K562 (cell line): ENCODE results near the gene LACTBL1. TPM values are rescaled to one million over a fixed set of nuclear protein-coding genes. Genes with fewer than 3 reads are reported as not detected.

Source experiments
- ATAC-seq: fragments of 200-7000 bp; cut with Tn5 transposase; 3 replicates; pipeline ENCODE4 v1.9.1; 2020; ENCODE audit warnings: moderate library complexity
- BruUV-seq: library from RNA; stranded (reverse); fragments of 400-500 nt; replicated peaks from 2 replicates; lab custom pipeline; 2021; lab: Mats Ljungman, UMichigan
- CTCF ChIA-PET: fragments of 300-600 bp; formaldehyde crosslinking; extraction: SDS; loops from one replicate; lab custom pipeline; 2021; ENCODE audit warnings: low intra/inter-chr PET ratio; lab: Yijun Ruan, JAX
- POLR2A ChIA-PET: fragments of 300-600, 350-650 bp; sonication (Branson Sonifier 250); formaldehyde crosslinking; extraction: SDS; loops from one replicate; lab custom pipeline; 2021; ENCODE audit warnings: antibody characterized with exemption, inconsistent platforms; lab: Yijun Ruan, JAX
- DNase-seq, 4 experiments: peaks; one replicate each; pipeline versions ENCODE4 v3.0.0 to v3.0.0-alpha.2; 2011 to 2018; ENCODE audit warnings: low spot score in 3 of 4, mixed read lengths in 3 of 4; ENCODE audit errors: extremely low read depth in 1 of 4
- FAIRE-seq: peaks from 2 replicates; lab custom pipeline; 2011; peaks lifted over from hg19 to GRCh38; lab: Jason Lieb, UNC
- H2AFZ ChIP-seq: 2 replicates; pipeline ENCODE4 v1.6.0; 2011; ENCODE audit warnings: low read depth, low read length, control low read depth, inconsistent platforms
- H3K27ac ChIP-seq: fragments of 200-600 bp; 3 replicates; pipeline ENCODE4 v1.8.0; 2011; ENCODE audit warnings: low read depth, mild to moderate bottlenecking, control low read depth, inconsistent platforms, low read length, moderate library complexity, mixed read lengths; ENCODE audit errors: extremely low read depth
- H3K27me3 ChIP-seq, 2 experiments: fragments of 300-600 bp in 1 of 2; 2 replicates in 1 of 2; 3 replicates in 1 of 2; pipeline versions ENCODE4 v1.6.0 to v1.8.0; 2011; ENCODE audit warnings: inconsistent platforms in 2 of 2, low read length in 2 of 2, mild to moderate bottlenecking in 1 of 2, mixed read lengths in 1 of 2, moderate library complexity in 1 of 2; ENCODE audit not compliant: control insufficient read depth in 2 of 2, insufficient read depth in 2 of 2
- H3K36me3 ChIP-seq: fragments of 300-600 bp; 3 replicates; pipeline ENCODE4 v1.8.0; 2011; ENCODE audit warnings: mild to moderate bottlenecking, low read length, inconsistent platforms; ENCODE audit not compliant: control insufficient read depth, insufficient read depth
- H3K4me1 ChIP-seq, 2 experiments: fragments of 200-600 bp in 1 of 2; replicated peaks in 1 of 2; 2 replicates in 1 of 2; 3 replicates in 1 of 2; pipeline versions ENCODE4 v1.5.1 to v1.8.0; 2011; ENCODE audit warnings: inconsistent platforms in 2 of 2, low read length in 2 of 2, mild to moderate bottlenecking in 1 of 2, mixed read lengths in 1 of 2, moderate library complexity in 1 of 2; ENCODE audit not compliant: control insufficient read depth in 2 of 2, insufficient read depth in 2 of 2
- H3K4me2 ChIP-seq: 2 replicates; pipeline ENCODE4 v1.6.1; 2011; ENCODE audit warnings: low read length, control low read depth, inconsistent platforms, mixed read lengths; ENCODE audit not compliant: insufficient read depth
- H3K4me3 ChIP-seq: fragments of 200-600 bp; sonication (generic), shearing (Covaris generic); 2 replicates; pipeline ENCODE4 v1.5.1; 2016; ENCODE audit warnings: control low read depth, inconsistent platforms
- H3K79me2 ChIP-seq: fragments of 200-600 bp; 3 replicates; pipeline ENCODE4 v1.8.0; 2011; ENCODE audit warnings: low read length, inconsistent platforms; ENCODE audit not compliant: control insufficient read depth, insufficient read depth
- H3K9ac ChIP-seq, 2 experiments: 2 replicates each; pipeline versions ENCODE4 v1.6.0 to v1.6.1; 2011; ENCODE audit warnings: low read depth in 2 of 2, low read length in 2 of 2, control low read depth in 1 of 2, inconsistent platforms in 1 of 2, mild to moderate bottlenecking in 1 of 2, mixed read lengths in 1 of 2; ENCODE audit not compliant: insufficient read depth in 1 of 2
- H3K9me1 ChIP-seq: one replicate; pipeline ENCODE4 v1.6.0; 2011; ENCODE audit warnings: inconsistent platforms, mild to moderate bottlenecking, low read length, moderate library complexity; ENCODE audit not compliant: control insufficient read depth, insufficient read depth
- H3K9me3 ChIP-seq: replicated peaks from 2 replicates; pipeline ENCODE4 v1.5.1; 2011; ENCODE audit warnings: low read depth, low read length, inconsistent platforms; ENCODE audit not compliant: control insufficient read depth, insufficient read depth
- H4K20me1 ChIP-seq: replicated peaks from 2 replicates; pipeline ENCODE4 v1.6.1; 2011; ENCODE audit warnings: low read length, inconsistent platforms, mixed read lengths; ENCODE audit not compliant: control insufficient read depth, insufficient read depth
- ATF3 ChIP-seq, 2 experiments: fragments of 450-650 bp in 1 of 2; sonication (generic) in 1 of 2; formaldehyde crosslinking in 1 of 2; IDR thresholded peaks in 1 of 2; conservative IDR thresholded peaks in 1 of 2; 2 replicates each; pipeline versions ENCODE4 v1.6.1 to v1.8.1; 2016 to 2023; ENCODE audit warnings: mild to moderate bottlenecking in 2 of 2, moderate library complexity in 2 of 2, inconsistent platforms in 1 of 2, missing genetic modification reagents in 1 of 2
- BRCA1 ChIP-seq, 2 experiments: fragments of 450-650 bp in 1 of 2; sonication (generic) in 1 of 2; formaldehyde crosslinking in 1 of 2; IDR thresholded peaks; 2 replicates each; pipeline versions ENCODE4 v1.5.0 to v1.6.1; 2017 to 2020; ENCODE audit warnings: mild to moderate bottlenecking in 1 of 2, missing genetic modification reagents in 1 of 2
- MCM5 ChIP-seq: fragments of 450-650 bp; IDR thresholded peaks from 2 replicates; pipeline ENCODE4 v1.6.1; 2016; ENCODE audit warnings: low read depth
- SIN3A ChIP-seq, 2 experiments: fragments of 150-350 bp in 1 of 2; IDR thresholded peaks; 2 replicates each; pipeline ENCODE4 v1.6.1; 2011 to 2016; ENCODE audit warnings: borderline replicate concordance in 2 of 2, low read depth in 2 of 2, low read length in 2 of 2, mild to moderate bottlenecking in 2 of 2, moderate library complexity in 2 of 2; ENCODE audit not compliant: control insufficient read depth in 1 of 2
- XRCC3 ChIP-seq: fragments of 450-650 bp; IDR thresholded peaks from 2 replicates; pipeline ENCODE4 v1.6.1; 2017; ENCODE audit warnings: mild to moderate bottlenecking, moderate library complexity
- WGBS: fragments of 100-300 bp; shearing (Covaris generic); methylation state at CpG from one replicate; pipeline ENCODE4 v1.1.6; 2016; ENCODE audit warnings: low coverage, mixed read lengths; ENCODE audit not compliant: insufficient coverage; ENCODE audit errors: missing lambda C conversion rate; 5-methylcytosine and 5-hydroxymethylcytosine counted together
- in situ Hi-C: fragments of 300-500 bp; cut with MboI; formaldehyde crosslinking; loops from 4 replicates; pipeline ENCODE4 v1.15.0; 2018; ENCODE audit warnings: inconsistent platforms, mixed read lengths
- intact Hi-C: fragments of 100-400 bp; cut with micrococcal nuclease; formaldehyde crosslinking; loops from 2 replicates; pipeline ENCODE4 v1.14.2; 2022
- polyA plus RNA-seq, 8 experiments: library from polyadenylated mRNA; depleted of rRNA in 4 of 8; stranded (reverse) in 5 of 8; unstranded in 3 of 8; fragments of >200 nt; fragmentation: Nextera tagmentation in 2 of 8; fragmentation: Illumina TruSeq in 1 of 8; extraction: Ambion mirVana in 2 of 8; extraction: Trizol in 1 of 8; gene quantifications; 2 replicates each; pipeline versions ENCODE4 v1.2.1 to v1.2.3, GENCODE V29; 2011 to 2014; ENCODE audit warnings: inconsistent platforms in 1 of 8, missing spikeins in 1 of 8
- total RNA-seq, 7 experiments: library from RNA; depleted of rRNA in 6 of 7; stranded (reverse); fragments of >200 nt in 6 of 7; fragmentation: Illumina TruSeq in 2 of 7; extraction: Trizol in 2 of 7; gene quantifications; 2 replicates each; pipeline versions ENCODE4 v1.2.1 to v1.2.3, GENCODE V29; 2011 to 2021; ENCODE audit warnings: low replicate concordance in 1 of 7

Gene LACTBL1
- total and polyA plus RNA-seq, 9 of the 15 experiments (the other 6 are each of a cell fraction or from before 2014, with no cell fraction given) = not detected

GRCh38 chr1:22919341-22920025 is 53.2 kb downstream of the LACTBL1 start:
- intact Hi-C loops (no loop called here), in situ Hi-C loops (no loop called here)
- FAIRE-seq = no peak
- CTCF ChIA-PET = no interaction called here
- DNase-seq = no peak
- TF ChIP-seq BRCA1 (IDR thresholded peaks at IDR 0.05) (no peak), BRCA1 (CRISPR knock-in tag; IDR thresholded peaks at IDR 0.05) (no peak), SIN3A (IDR thresholded peaks at IDR 0.05; ENCODE audit: borderline replicate concordance in 2 of 2, control insufficient read depth in 1 of 2, low read depth in 2 of 2, low read length in 2 of 2) (no peak), MCM5 (no peak), ATF3 (IDR thresholded peaks at IDR 0.05) (no peak), ATF3 (CRISPR knock-in tag; conservative IDR thresholded peaks at IDR 0.05) (no peak), XRCC3 (no peak)
- no peaks in the 10 kb centered on the region for H3K79me2 ChIP-seq
- no peak overlapping the region for H3K4me2 ChIP-seq
- ATAC-seq = no peak
- H2AFZ ChIP-seq = no peak overlapping the region
- no peaks in the 10 kb centered on the region for H3K9me3 ChIP-seq
- BruUV-seq = no TSS peak
- no peak overlapping the region for H3K9ac ChIP-seq
- H3K4me3 ChIP-seq = no peak overlapping the region
- WGBS = 0% methylated on average over 7 of the region's 8 CpGs
- 0 out of 2 replicates have a peak, but pooled peaks cover 11% of the 10 kb centered on the region for H4K20me1 ChIP-seq
- no peaks in the 10 kb centered on the region for H3K36me3 ChIP-seq
- H3K27ac ChIP-seq = no peak overlapping the region
- H3K4me1 ChIP-seq = no peaks in the 10 kb centered on the region
- H3K9me1 ChIP-seq = no peaks in the 10 kb centered on the region
- POLR2A ChIA-PET = interaction anchor here (0.5 to 1.4 kb wide), 2 partner anchors 13 to 21 kb away, joined by 3 to 6 read pairs; no protein-coding TSS in a partner anchor
- H3K27me3 ChIP-seq = peaks cover 16 to 70% of the 10 kb centered on the region in 2 experiments
